ENCODE results near the gene MAMSTR.
"Not testable (repeated sequence)": the region's sequence is repeated elsewhere in the genome, so short reads cannot be mapped to it uniquely, and the experiment has no call there.

MAMSTR gene

GRCh38 chr19:48718711-48719231 is 754 bp downstream of the MAMSTR start:
- DNase-seq = no peak
- no peak for TF ChIP-seq GATA1 (IDR thresholded peaks at IDR 0.05; ENCODE audit: low read depth, low read length)
- no peak for TF ChIP-seq POLR2A (IDR thresholded peaks at IDR 0.05; ENCODE audit: low read length)

- not testable (repeated sequence) for DNase-seq
Observed at GRCh38 chr19:48718106-48718505, 1.4 kb downstream of the MAMSTR start.

- TF ChIP-seq POLR2A (IDR thresholded peaks at IDR 0.05; ENCODE audit: low read length) (no peak), GATA1 (IDR thresholded peaks at IDR 0.05; ENCODE audit: low read depth, low read length) (no peak)
- DNase-seq = peak in 1 of 2 experiments; percentile 68
Observed at GRCh38 chr19:48716562-48717291, 2.8 kb downstream of the MAMSTR start.

DNA sequence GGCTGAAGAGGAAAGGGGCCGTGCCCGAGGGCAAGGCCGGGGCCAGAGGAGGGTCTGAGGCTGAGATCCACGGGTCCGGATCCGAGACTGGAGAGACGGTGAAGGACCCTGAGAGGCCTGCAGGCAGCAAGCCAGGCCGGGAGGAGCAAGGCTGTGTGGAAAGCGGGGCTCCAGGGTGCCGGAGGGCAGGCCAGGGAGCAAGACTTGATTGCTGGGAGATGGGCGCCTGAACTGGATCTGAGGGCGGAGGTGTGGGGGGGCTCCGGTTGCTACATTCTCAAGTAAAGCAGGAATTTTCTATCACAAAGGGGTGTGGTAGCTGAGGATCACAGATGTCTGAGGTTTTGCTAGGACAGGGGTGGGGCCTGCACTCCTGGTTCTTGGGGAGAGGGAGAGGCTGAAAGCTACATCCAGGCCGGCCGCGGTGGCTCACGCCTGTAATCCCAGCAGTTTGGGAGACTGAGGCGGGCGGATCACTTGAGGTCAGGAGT is 3.8 kb downstream of the MAMSTR start:
- no peak for TF ChIP-seq POLR2A (IDR thresholded peaks at IDR 0.05; ENCODE audit: low read length)
- TF ChIP-seq GATA1 (IDR thresholded peaks at IDR 0.05; ENCODE audit: low read depth, low read length) = no peak
- no peak for DNase-seq

DNA sequence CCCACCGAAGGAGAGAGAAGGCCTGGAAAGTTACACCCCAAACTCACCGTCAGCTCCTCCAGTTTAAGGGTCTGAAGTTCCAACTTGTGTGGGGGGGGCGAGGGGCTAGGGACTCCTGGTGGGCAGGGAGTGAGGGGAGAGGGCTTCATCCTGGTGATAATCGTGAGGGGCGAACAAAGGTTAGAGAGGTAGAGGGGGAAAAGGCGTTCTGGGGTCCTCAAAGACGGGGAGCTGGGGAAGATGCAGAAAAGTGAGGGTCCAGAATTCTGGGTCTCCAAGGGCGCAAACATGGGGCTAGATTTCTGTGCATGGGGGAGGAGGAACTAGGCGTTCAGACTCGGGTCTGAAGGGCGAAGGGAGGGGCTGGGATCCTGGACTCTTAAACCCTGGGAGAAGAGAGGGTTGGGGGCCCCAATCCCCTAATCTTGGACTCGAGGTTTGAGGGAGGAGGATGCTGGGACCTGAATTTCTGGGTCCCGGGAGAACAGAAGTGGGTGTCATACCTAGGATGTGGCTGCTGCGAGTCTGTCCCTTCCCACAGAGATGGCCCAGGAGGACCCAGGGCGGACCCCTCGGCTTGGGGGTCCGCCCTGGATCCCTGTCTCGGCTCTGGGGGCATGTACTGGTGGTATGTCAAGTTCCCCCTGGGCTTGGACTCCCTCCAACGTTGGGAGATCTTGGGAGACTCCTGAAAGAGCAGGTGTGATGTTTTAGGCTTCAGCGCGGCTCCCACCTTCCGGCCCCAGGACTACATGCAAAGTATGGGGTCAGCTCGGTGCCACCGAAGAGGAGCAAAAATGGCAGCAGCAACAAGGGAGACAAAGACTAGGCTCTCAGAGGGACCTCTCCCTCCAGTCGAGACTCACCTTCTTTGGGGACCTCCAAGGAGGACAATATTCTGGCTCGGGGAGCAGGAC is 4.5 kb downstream of the MAMSTR start:
- DNase-seq = no peak
- TF ChIP-seq POLR2A (IDR thresholded peaks at IDR 0.05; ENCODE audit: low read length) (no peak), GATA1 (IDR thresholded peaks at IDR 0.05; ENCODE audit: low read depth, low read length) (no peak)

DNA sequence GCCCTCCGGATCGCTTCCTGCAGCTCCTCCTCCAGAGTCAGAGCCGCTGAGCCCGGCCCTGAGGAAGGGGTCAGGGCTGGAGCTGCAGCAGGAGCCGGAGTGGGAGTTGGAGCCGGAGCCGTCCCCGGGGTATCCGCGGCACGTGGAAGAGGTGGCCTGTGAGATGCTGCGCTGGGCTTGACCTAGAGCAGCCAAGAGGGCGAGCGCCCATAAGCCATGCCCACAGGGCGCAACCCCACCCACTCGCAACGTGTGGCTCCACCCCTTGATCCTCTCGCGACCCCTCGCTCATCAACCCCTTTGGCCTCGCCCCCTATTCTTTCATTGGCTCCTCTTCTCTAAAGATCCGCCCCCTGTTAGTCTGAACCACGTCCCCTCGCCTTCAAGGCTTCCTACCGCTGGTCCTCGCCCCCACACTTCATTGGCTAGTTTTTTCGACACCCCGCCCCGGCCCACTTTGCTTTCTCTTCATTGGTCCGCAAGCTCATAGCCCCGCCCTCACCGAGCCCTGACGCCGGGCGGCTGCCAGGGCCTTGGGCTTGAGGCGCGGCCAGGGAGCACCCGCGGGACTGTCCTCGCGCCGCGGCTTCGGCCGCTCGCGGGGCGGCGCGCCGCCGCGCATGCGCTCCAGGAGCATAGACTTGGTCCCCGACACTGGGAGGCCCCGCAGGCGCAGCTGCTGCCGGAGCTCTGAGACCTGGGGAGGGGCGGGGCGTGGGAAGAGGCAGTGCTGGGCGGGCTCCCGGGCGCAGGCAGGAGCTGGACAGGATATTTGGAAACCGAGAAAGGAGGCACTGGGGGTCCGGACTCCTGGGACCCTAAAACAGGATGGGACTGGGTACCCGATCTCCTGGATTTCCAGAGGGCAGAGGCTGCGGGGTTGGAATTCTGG is 5.4 kb downstream of the MAMSTR start:
- peak; percentile 100 for DNase-seq
- TF ChIP-seq GATA1 (IDR thresholded peaks at IDR 0.05; ENCODE audit: low read depth, low read length) (no peak), POLR2A (IDR thresholded peaks at IDR 0.05; ENCODE audit: low read length) (no peak)

- no peak for DNase-seq
Observed at GRCh38 chr19:48713041-48713863, 6.3 kb downstream of the MAMSTR start.

DNA sequence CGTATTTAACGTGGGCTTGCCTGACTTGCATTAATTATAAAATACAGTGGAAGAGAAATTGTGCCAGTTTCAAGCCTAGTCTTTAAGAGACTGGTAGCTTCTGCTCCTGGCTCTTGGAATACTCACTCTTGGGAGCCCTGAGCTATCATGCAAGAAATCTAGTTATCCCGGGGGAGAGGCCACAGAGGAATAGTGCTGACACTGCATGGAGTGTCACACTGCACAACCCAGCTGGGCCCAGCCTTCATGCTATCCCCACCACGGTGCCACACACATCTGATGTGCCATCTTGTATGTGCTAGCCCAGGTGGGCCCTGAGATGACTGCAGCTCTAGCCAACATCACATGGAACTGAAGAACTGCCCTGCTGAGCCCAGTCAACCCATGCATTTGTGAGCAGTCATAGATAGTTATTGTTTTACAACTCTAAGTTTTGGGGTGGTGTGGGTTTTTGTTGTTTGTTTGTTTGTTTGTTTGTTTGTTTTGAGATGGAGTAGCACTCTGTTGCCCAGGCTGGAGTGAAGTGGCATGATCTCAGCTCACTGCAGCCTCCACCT is 8.3 kb downstream of the MAMSTR start:
- no peak for DNase-seq
- TF ChIP-seq GATA1 (IDR thresholded peaks at IDR 0.05; ENCODE audit: low read depth, low read length) (no peak), POLR2A (IDR thresholded peaks at IDR 0.05; ENCODE audit: low read length) (no peak)

More at GRCh38 chr19:48713041-48713863, 6.3 kb downstream of the MAMSTR start:
- no peak for TF ChIP-seq POLR2A (IDR thresholded peaks at IDR 0.05; ENCODE audit: low read length)
- TF ChIP-seq GATA1 (IDR thresholded peaks at IDR 0.05; ENCODE audit: low read depth, low read length) = no peak

DNA sequence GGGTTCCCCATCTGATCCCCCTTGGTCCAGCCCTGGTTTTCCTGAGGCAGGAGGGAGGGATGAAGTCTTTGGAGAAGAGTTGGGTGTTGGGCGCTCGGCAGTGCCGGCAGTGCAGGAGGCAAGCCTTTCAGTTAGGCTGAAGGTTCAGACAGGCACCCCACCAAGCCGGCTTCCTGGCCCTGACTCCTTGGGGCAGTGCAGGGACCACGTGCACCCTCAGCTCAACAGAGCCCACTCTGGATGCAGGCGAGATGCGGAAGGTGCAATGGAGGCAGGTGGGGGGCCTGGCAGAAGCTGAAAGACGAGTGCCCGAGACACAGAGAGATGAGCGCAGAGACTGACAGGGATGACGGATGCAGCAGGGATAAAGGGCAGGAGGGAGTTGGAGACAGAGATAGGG is 11.1 kb downstream of the MAMSTR start:
- no peak for TF ChIP-seq POLR2A (IDR thresholded peaks at IDR 0.05; ENCODE audit: low read length)
- no peak for TF ChIP-seq GATA1 (IDR thresholded peaks at IDR 0.05; ENCODE audit: low read depth, low read length)
- no peak for DNase-seq

- no peak for DNase-seq
- TF ChIP-seq POLR2A (IDR thresholded peaks at IDR 0.05; ENCODE audit: low read length) (no peak), GATA1 (IDR thresholded peaks at IDR 0.05; ENCODE audit: low read depth, low read length) (no peak)
Observed at GRCh38 chr19:48705431-48705830, 14.1 kb downstream of the MAMSTR start.

DNA sequence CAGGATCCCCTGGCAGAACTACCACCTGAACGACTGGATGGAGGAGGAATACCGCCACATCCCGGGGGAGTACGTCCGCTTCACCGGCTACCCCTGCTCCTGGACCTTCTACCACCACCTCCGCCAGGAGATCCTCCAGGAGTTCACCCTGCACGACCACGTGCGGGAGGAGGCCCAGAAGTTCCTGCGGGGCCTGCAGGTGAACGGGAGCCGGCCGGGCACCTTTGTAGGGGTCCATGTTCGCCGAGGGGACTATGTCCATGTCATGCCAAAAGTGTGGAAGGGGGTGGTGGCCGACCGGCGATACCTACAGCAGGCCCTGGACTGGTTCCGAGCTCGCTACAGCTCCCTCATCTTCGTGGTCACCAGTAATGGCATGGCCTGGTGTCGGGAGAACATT is 16.2 kb downstream of the MAMSTR start:
- no peak for TF ChIP-seq POLR2A (IDR thresholded peaks at IDR 0.05; ENCODE audit: low read length)
- TF ChIP-seq GATA1 (IDR thresholded peaks at IDR 0.05; ENCODE audit: low read depth, low read length) = no peak
- DNase-seq = no peak

DNA sequence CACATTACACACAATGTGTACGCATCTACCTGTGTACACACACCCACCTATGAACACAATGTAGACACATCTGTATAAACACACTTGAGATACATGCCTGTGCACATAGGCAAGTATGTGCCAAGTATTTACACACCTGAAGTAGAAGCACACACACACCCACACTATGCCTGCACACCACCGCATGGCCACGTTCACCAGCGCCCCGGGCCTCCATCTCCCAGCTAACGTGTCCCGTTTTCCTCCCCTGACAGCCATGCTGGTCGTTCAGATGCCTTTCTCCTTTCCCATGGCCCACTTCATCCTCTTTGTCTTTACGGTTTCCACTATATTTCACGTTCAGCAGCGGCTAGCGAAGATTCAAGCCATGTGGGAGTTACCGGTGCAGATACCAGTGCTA is 16.8 kb downstream of the MAMSTR start:
- TF ChIP-seq GATA1 (IDR thresholded peaks at IDR 0.05; ENCODE audit: low read depth, low read length) (no peak), POLR2A (IDR thresholded peaks at IDR 0.05; ENCODE audit: low read length) (no peak)
- no peak for DNase-seq

All from erythroblast (primary cell).